Retinal pigment epithelial cell (primary cell): ENCODE data around the gene COA5.

Source experiments
- DNase-seq: peaks from one replicate; pipeline ENCODE4 v3.0.0-alpha.2; 2010; ENCODE audit warnings: low read depth
- H3K4me3 ChIP-seq: 2 replicates; pipeline ENCODE4 v1.5.1; 2011; ENCODE audit warnings: mild to moderate bottlenecking, low read length, control low read depth, moderate library complexity
- CTCF ChIP-seq: conservative IDR thresholded peaks from 2 replicates; pipeline ENCODE4 v1.5.1; 2011; ENCODE audit warnings: low read depth, low read length, control low read depth, inconsistent platforms

COA5 gene

GRCh38 chr2:98589489-98589888 is 18.8 kb downstream of the COA5 start:
- TF ChIP-seq CTCF = no peak
- H3K4me3 ChIP-seq = no peak overlapping the region
- DNase-seq = no peak

- H3K4me3 ChIP-seq = no peak overlapping the region
- TF ChIP-seq CTCF = no peak
Measured at GRCh38 chr2:98588880-98589431, 19.4 kb downstream of the COA5 start.

GRCh38 chr2:98586551-98587140 is 21.7 kb downstream of the COA5 start:
- H3K4me3 ChIP-seq = no peak overlapping the region
- no peak for TF ChIP-seq CTCF
- no peak for DNase-seq

More at GRCh38 chr2:98588880-98589431, 19.4 kb downstream of the COA5 start:
- no peak for DNase-seq

- H3K4me3 ChIP-seq = no peak overlapping the region
- DNase-seq = no peak
- no peak for TF ChIP-seq CTCF
Measured at GRCh38 chr2:98585386-98585785, 22.9 kb downstream of the COA5 start.

- DNase-seq = no peak
- no peak overlapping the region for H3K4me3 ChIP-seq
- TF ChIP-seq CTCF = no peak
Measured at GRCh38 chr2:98583816-98584618, 24.3 kb downstream of the COA5 start.

- TF ChIP-seq CTCF = no peak
- H3K4me3 ChIP-seq = no peak overlapping the region
- DNase-seq = no peak
Measured at GRCh38 chr2:98583276-98583675, 25.0 kb downstream of the COA5 start.
